ENCODE results near the gene ZG16B.

ZG16B gene

DNA sequence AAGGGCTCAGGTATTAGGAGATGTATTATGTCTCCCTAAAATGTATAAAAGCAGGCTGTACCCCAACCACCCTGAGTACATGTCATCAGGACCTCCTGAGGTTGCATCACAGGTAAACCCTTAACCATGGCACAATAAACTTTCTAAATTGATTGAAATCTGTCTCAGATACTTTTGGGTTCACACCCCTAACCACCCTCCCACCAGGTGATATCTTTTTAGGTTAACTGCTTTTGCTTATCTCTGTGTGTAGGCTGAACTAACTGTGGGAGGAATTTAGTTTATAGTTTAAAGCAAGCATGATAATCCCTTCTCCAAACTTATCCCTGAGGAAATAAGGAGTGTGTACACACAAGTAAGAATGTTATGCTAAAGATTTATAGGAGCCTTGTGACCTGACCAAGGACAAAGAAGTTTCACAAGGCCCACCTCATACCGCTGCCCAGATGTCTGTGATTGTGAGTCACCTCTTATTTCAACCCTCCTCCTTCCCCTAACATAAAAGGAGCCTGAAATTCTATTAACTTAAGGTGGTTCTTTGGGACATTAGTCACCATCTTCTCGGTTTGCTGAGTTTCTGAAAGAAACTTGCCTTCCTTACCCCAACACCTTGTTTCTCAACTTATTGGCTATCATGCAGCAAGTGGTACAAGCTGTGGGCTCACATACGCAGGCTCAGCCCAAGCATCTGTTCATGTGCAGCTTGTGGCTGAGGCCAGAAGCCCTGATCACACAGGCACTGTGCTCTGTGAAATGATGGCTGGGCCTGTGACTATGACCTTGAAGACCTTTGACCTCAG, 16.6 kb downstream of the ZG16B start:
- DNase-seq, result no peak

DNA sequence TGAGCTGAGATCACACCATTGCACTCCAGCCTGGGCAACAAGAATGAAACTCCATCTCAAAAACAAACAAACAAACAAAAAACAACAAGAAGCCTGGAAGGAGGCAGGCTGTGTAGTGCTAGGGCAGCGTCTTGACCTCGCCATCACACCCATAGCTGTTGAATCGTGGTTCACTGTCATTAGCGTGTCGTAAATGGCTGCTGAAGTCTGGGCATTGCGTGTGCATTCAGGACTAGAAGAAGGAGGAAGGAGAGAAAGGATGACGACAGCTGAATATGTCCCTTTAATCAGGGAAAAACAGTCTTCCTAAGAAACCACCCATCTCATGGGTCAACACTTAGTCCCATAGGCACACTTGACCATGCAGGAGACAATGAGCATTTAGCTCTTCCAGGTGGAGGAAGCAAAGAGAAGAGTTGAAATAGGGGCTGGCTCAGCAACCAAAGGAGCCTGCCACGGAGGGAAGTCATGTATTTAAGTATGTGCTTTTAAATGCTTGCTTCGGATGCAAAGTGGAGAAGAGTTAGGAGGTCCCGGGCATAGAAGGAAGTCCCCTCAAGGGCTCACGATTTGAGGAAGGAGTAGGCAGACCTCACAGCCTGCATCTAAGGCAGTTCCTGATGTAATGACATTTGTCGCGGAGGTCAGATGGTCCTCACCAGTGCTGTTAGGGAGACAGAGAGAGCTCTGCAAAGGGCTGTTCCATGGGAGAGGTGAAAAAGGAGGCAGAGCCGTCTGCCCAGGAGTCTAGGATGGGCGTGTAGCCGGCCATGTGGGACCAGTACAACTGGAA, 19.0 kb downstream of the ZG16B start:
- no peak for DNase-seq

DNA sequence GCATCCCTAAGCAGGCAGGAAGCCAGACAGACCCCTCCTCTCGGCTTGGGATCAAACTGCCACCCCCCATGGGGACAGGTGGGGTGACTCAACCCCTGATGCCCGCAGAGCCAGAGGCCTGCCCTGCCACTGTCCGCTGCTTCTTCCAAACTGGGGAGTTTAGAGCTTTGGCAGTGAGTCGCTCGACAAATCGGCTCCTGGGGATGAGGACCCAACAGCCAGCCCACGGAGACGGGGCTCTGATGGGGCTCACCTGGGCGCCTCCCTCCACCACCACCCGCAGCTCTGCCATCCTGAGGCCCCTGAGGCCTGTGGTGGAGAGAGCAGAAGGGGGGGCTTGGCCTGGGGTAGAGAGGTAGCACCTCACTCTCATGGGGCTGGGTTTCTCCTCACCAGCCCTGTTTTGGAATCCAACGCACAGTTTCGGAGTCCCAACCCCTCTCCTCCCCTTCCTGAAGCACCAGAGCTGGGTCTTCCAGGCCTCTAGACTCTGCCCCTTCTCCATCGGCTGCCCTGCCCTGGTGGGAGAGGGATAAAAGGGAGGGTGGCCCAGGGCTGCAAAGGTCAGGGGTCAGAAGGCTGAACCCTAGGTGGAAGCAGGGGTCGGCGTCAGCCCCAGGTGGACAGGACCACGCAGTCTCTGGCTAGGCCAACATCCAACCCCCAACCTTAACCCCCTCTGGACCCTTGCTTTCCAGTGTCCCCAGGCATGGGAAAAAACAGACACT, 22.1 kb downstream of the ZG16B start:
- no peak for DNase-seq

DNA sequence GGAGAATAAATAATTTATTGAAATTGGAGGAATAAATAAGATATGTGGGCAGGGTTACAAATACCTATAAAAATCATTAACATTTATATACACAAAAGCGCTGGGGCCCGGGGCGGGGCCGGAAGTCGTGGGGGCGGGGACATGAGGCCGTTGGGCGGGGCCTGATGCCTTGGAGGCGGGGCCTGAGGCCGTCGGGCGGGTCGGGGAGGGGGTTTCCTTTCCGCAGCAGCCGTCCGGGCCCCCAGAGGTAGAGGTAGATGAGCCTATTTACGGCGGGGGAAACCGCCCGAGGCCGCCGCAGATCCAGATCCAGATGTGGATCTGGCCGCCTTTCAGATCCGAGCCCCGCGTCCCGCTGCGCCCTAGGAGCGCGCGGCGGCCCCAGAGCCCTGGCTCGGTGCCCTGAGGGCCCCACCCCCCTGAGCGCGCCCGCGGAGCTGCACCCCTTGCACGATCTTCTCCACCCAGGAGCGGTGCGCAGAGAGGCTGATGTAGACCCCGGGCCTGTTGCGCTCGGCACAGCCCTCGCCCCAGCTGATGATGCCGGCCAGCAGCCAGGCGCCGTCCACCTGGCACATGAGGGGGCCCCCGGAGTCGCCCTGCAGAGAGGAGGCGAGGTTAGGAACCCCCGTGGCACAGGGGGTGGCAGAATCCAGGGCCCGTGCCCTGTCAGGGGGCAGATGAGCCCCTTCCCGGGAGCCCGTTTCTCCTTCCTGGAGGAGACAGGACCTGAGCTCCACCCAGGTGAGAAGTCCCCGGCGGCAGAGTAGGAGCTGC, 22.8 kb downstream of the ZG16B start:
- DNase-seq, result no peak

DNA sequence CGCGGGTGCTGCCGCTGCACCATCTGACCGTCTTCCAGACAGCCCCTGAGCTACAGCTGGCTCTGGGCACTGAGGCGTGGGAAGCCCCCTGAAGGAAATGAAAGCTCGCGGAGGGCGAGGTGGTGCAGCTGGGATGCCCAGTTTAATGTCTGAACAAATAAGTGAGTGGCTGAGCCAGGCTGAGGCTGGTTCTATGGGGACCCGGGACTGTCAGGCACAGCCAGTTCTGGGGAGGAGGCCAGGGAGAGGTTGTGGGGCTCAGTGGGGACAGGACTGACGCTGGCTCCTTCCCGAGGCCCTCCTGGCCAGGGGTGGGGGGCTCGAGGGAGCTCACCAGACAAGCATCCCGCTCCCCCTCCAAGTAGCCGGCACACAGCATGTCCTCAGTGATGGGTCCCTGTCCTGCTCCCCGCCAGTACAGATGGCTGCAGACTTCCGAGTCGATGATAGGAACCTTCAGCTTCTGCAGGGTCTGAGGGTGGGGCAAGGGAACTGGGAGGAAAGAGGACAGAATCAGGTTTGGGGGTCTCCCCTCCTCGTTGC, 23.5 kb downstream of the ZG16B start:
- DNase-seq, result no peak

DNA sequence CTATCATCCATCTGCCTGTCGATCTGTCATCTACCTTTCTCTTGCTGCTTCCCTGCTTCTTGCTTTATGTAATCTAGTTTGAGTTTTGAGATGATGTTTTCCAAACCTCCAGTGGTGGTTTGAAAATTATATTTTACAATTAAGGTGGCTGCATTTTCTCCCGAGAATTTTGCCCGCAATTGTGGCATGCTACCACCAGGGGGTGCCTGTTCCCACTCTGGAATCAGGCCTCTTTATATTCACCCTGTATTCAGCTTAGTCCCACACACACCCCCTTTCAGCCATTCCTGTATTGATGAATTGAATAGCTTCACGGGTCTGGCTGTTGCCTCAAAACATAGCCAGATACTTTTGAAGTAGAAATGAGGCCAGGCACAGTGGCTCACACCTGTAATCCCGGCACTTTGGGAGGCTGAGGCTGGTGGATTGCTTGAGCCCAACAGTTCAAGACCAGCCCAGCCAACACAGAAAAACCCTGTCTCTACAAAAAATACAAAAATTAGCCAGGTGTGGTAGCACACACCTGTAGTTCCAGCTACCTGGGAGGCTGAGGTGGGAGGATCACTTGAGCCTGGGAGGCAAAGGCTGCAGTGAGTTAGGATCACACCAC, 24.7 kb downstream of the ZG16B start:
- no peak for DNase-seq

DNA sequence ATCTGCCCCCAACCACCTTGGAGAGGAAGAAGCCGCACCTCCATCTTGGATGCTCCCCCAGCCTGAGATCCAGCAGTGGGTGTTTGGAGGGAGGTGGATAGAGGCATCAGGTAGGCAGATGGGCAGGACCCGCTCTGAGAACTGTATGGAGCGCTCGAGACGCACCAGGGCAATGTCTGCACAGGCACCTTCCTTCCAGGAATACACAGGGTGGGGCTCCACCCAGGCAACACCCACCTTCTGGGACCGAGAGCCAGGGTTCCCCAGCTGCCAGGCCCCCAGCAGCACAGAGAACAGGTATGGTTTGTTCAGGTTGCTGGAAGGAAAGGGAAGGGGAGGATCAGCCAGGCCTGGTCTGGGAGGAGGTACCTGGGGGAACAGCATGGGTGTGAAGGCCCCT, 25.4 kb downstream of the ZG16B start:
- no peak for DNase-seq

DNA sequence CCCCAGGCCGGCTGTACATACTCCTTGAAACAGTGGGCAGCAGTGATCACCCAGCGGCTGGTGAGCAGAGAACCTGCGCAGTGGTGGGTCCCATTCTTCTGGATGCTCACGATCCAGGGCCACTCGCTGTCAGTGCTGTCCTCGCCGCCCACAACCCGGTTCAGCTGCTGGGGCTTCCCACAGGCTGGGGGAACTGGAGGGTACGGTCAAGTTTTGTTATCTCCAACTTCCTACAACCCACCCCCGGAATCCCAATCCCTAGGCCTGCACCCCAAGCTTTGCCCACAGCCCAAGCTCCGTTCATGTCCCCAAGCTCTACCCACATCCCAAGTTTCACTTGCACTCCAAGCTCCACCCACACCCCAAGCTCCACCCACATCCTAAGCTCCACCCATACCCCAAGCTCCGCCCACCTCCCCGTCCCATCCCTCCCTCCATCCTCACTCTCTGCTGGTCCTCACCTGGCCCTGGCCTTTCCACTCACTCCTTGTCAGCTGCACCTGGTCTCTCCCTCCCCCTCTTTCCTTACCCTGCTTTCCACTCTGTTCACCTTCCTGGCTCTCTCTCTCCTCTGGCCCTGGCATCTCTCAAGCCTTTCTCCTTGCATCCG, 26.1 kb downstream of the ZG16B start:
- DNase-seq, result no peak

DNA sequence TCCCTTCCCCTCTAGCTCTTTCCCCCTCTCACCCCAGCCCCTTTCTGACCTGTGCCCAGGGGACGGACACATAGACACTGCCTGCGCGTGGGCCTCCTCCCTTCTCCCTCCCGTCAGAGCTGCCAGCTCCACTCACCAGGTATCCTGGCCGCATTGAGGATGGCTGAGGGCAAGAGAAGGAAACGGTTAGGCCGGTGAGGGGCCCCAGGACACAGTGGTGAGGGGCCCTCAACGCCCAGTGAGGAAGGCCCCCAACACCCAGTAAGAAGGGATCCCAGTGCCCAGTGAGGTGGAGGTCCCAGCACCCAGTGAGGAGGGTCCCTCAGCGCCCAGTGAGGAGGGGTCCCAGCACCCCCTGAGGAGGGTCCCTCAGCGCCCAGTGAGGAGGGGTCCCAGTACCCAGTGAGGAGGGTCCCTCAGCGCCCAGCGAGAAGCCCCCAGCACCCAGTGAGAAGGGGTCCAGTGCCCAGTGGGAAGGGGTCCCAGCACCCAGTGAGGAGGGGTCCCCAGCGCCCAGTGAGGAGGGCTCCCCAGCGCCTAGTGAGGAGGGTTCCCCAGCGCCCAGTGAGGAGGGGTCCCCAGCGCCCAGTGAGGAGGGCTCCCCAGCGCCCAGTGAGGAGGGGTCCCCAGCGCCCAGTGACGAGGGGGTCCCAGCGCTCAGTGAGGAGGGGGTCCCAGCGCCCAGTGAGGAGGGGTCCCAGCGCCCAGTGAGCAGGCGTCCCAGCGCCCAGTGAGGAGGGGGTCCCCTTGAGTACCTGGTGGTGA, 26.8 kb downstream of the ZG16B start:
- DNase-seq, result no peak

DNA sequence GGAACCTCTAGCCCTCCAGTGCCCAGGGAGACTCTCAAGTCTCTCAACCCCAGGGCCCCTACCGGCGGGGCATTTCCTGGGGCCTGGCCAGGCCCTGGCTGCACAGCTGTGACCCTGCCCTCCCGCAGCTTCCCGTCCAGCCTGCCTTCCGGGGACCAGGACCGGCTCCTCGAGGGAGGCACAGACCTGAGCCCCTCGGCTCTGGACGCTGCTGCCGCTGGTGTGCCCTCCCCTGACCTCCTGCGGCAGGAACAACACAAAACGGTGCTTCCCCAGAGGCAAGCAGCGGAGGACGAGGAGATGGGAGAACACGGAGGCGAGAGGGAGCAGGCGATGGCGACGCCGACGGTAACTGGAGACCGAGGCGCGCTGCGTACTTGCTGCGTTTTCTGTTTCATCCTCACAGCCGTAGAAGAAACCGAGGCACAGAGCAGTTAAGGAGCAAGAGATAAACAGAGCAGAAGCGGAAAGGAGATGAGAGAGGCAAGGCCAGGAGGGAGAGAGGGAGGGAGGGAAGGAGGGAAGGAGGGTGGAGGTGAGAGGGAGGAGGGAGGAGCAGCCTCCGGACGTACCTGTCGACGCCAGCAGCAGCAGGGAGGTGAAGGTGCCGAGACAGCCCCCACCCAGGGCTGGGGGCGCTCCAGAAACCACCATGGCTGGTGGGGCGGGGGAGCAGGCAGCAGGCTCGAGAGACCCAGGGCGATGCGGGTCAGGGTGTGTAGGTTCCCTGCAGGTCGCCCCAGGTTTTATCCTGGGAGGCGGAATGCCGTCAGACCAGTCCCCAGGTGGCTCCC, 27.5 kb downstream of the ZG16B start, which contains the start of gene PRSS22:
PRSS22 (minus strand) TSS at position 720 of the 794 bp plus-strand sequence; CDS start at position 654, 66 bp downstream.
- no peak for DNase-seq

DNA sequence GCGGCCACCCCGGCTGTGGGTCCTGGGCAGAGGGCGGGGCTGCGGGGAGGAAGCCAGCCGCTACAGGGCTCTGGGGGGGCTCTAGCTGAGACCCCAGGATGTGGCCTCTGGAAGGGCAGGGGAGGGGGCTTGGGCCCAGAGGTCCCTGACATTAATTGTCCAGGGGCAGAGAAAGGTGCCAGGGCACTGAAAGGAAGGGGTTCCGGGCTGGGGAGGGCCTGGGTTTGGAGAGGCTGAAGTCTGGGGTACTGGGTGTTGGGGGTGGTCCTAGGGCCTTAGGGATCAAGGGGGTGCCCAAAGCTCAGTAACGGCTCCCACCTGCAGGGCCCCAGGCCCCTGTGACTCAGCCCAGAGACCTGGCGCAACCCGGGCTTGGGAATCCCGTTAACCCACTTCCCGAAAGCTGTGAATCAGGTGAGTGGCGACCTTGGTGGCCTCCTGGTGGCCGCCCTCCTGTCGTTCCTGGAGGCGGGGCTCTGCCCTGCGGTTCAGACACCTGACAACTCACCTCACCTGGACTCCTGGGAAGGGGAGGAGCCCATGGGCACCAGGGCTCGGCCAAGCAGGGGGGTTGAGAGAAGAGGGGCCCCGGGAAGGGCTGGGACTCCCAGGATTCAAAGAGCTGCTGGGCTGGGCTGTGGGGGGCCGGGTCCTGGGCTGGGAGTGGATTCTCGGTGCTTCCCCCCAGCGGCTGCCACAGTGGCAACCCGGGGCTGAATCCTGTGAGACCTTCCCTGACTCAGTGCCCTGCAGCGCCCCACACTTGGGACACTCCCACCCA, 28.3 kb downstream of the ZG16B start:
- no peak for DNase-seq

DNA sequence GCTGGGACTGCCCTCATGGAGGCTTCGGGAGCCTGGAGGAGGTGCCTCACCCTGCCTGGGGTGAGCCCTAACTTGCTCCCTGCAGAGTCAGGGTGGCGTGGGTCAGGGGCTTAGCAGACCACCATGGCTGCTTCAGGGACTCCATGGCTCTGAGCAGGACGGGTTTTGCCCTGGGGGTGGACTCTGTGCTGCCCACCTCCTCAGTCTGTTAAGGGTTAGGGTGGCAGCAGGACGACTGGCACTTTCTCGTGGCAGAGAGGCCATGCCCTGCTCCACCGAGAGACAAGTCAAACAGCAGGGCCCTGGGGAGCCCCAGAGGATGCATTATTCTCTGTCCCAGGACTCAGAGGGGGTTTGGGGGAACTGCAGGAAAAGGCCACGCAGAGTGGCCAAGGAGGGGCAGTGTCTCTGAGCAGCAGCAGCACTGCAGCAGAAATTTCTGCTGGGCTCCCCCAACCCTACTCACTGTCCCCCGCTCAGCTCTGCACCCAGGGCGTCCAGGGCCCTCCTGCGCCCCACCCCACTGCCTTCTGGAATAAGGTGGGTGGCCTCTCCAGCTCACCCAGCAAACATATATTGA, 29.7 kb downstream of the ZG16B start:
- no peak for DNase-seq

DNA sequence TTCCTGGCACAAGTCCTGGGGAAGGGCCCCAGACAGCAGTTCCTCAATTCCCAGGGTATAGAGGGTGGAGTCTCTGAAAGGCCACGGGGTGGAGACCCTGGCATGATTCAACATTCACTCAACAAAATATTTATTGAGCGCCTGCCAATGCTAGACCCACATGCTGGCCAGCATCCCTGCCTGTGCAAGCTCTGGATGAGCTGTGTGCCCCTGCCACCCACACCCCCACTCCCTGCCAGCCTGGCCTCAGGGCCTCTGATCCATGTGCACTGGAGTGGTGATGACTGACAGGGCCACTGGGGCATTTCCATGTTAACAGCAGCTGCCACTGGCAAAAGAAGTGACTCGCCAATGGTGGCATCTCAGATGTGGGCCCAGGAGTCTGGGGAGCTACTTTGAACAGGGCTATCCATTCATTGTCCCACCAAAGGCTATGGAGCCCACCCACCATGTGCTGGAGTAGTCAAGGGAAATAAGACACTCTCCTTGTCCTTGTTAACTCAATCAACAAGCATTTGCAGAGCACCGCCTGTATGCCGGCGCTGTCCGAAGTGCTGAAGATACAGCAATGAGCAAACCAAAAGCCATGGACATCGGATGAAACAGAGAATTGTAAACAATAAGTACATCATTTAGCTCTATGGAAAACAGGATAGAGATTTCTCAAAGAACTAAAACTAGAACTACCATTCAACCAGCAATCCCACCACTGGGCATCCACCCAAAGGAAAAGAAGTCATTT, 30.9 kb downstream of the ZG16B start:
- no peak for DNase-seq

DNA sequence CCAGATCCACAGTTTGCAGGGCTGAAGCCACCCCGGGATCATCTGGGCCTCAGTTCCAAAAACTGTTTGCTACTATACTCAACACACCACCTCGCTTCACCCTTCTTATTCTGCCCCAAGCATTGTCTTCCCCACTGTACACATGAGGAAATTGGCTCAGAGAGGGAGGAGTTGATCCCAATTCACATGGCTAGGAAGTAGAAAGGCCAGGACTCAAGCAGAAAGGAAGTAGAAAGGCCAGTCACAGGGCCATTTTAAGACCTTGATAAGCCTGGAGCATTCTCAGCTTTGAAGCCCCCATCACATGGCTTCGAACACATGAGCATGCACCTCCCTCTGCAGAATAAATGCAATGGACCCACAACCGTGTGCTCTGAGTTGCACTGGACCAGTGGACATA, 35.5 kb downstream of the ZG16B start:
- DNase-seq, result no peak

DNA sequence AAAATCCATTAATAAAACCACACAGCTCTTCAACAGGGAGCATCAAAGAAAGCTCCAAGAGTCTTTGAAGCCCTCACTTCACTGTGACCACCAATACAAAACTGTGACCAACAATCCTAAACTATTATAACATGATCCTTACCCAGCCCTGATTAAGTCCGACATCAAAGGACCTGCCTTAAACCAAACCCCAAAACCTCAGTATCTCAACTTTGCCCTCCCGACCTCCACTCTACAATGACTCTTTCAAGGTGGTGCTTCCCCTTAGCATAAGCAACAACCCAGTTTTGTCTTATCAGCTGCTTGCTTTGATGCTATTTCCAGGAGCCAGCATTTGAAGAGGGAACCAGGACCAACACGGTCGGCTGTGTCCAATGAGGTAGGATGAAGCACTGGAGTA, 36.3 kb downstream of the ZG16B start:
- DNase-seq, result no peak

DNA sequence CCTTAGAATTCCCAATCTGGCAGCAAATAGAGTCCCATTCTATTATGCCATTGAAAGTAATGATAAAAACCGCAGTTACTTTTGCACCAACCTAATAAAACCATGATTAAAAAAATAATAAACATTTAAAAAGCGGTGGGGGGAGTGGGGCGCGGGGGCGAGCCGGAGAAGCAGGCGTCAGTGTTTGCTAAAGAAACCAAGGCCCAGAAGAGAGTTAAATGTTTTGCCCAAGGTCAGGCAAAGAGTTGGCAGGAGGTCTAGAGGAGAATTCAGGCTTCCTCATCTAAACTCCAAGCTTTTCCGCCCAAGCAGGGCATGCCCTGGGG, 37.5 kb downstream of the ZG16B start:
- no peak for DNase-seq

DNA sequence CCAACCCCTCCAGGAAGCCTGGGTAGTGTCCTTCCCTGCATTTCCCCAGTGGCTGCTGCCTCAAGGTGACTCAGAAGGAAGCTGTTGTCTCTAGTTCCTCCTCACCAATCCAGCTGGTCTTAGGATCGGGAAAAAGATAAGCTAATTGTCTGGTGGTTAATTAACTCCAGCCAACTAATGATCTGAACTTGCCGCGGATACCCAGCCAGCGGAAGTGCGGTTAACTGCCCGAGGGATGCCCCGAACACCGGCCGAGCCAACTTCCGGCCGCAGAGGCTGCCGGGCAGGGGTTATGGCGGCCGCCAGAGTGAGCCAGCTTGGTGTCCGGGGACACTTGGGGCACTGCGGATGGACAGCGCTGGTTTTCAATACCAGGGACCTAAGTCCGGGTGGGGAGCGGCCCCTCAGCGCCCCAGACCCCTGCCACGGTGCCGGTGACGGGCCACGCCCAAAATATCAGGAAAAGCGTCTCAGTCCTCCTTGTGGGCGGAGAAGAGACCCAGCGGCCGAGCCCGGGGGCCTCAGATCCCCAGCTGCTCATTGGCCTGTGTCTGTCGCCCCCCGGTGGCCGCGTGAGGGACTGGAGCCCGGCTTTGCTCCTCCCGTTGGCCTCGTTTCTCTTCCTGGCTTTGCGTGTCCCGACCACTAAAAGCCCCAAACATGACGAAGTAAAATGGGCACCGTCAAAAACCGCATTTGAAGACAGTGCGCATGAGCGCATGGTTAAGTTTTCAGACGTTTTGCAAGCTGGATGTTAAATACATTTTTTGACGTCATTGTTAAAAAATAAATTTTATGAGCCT, 38.1 kb downstream of the ZG16B start:
- peak; percentile 92 for DNase-seq
